Fibroblast of pulmonary artery (primary cell): ENCODE results near the gene CLCF1.

Experiments
- DNase-seq: peaks from one replicate; pipeline ENCODE4 v3.0.0-alpha.2; 2010; ENCODE audit warnings: low read depth
- H3K4me3 ChIP-seq: replicated peaks from 2 replicates; pipeline ENCODE4 v1.5.1; 2011; ENCODE audit warnings: low read depth, mild to moderate bottlenecking, control low read depth, low read length, moderate library complexity
- CTCF ChIP-seq: IDR thresholded peaks from 2 replicates; pipeline ENCODE4 v1.5.1; 2011; ENCODE audit warnings: mild to moderate bottlenecking, control low read depth, low read length, inconsistent platforms; ENCODE audit errors: missing control alignments

CLCF1 gene

GRCh38 chr11:67393437-67393836, 20.0 kb upstream of the CLCF1 start:
- H3K4me3 ChIP-seq = no peak overlapping the region
- DNase-seq = no peak
- no peak for TF ChIP-seq CTCF

- TF ChIP-seq CTCF = no peak
- DNase-seq = no peak
- peak overlapping the region; percentile 92 for H3K4me3 ChIP-seq
Observed at GRCh38 chr11:67392183-67392715, 18.9 kb upstream of the CLCF1 start.

- peak within 1 kb of the TSS; percentile 92 for H3K4me3 ChIP-seq
Observed at GRCh38 chr11:67391304-67392182, 18.1 kb upstream of the CLCF1 start, which contains the start of gene RAD9A. RAD9A (plus strand) TSS chr11:67391986; CDS start chr11:67392045, 59 bp downstream.

GRCh38 chr11:67390947-67391303, 17.5 kb upstream of the CLCF1 start:
- H3K4me3 ChIP-seq = peak overlapping the region; percentile 92
- no peak for TF ChIP-seq CTCF
- DNase-seq = no peak

More at GRCh38 chr11:67391304-67392182, 18.1 kb upstream of the CLCF1 start, which contains the start of gene RAD9A:
- TF ChIP-seq CTCF = no peak
- DNase-seq = peak; percentile 94

GRCh38 chr11:67389477-67389876, 16.1 kb upstream of the CLCF1 start:
- H3K4me3 ChIP-seq = no peak overlapping the region
- TF ChIP-seq CTCF = peak; percentile 69
- no peak for DNase-seq

GRCh38 chr11:67387518-67387917, 14.1 kb upstream of the CLCF1 start:
- no peak for DNase-seq
- no peak overlapping the region for H3K4me3 ChIP-seq
- no peak for TF ChIP-seq CTCF
